ENCODE results near the gene GRIFIN. TPM values are rescaled to one million over a fixed set of nuclear protein-coding genes. Genes with fewer than 3 reads are reported as not detected.
A peak's percentile ranks its signal among the peaks of the same experiment; 100 is the strongest.

Gene GRIFIN
- polyA plus RNA-seq, 1 of the 3 experiments (the other 2 are of a cell fraction), result not detected

- no peak overlapping the region for H3K27ac ChIP-seq (ENCODE audit: low read depth in 2 of 2, low read length in 1 of 2)
- POLR2A ChIA-PET, result no interaction called here
- peak; percentile 32 for DNase-seq
- no peak overlapping the region for H3K4me2 ChIP-seq
- no peak overlapping the region for H2AFZ ChIP-seq (ENCODE audit: low read depth)
- no peak overlapping the region for H3K4me3 ChIP-seq (ENCODE audit: low read depth in 2 of 2, low read length in 1 of 2)
- CTCF ChIA-PET, result interaction anchor here (0.9 to 6.4 kb wide), 5 partner anchors 12 to 86 kb away, joined by 3 to 44 read pairs (median 4); no protein-coding TSS in a partner anchor
- H3K79me2 ChIP-seq (ENCODE audit: insufficient read depth), result peaks cover 13% of the 10 kb centered on the region; the same call in 1 of the 2 replicates
- no peaks in the 10 kb centered on the region for H4K20me1 ChIP-seq (ENCODE audit: insufficient read depth)
- no peaks in the 10 kb centered on the region for H3K4me1 ChIP-seq (ENCODE audit: control insufficient read depth in 1 of 2, insufficient read depth in 2 of 2, low read depth in 1 of 2, low read length in 1 of 2)
- TF ChIP-seq RAD21 (IDR thresholded peaks at IDR 0.05; ENCODE audit: low read length), result no peak
- TF ChIP-seq JUND (IDR thresholded peaks at IDR 0.05), result no peak
- TF ChIP-seq REST (IDR thresholded peaks at IDR 0.05; ENCODE audit: low read depth, low read length), result no peak
- no peak for TF ChIP-seq ELF1 (IDR thresholded peaks at IDR 0.05)
- TF ChIP-seq IRF3 (IDR thresholded peaks at IDR 0.05; ENCODE audit: low read depth, low read length), result no peak
- no peak for TF ChIP-seq FOXJ3 (CRISPR knock-in tag; IDR thresholded peaks at IDR 0.05)
- TF ChIP-seq GABPA (IDR thresholded peaks at IDR 0.05; ENCODE audit: low read depth), result no peak
- no peak for TF ChIP-seq TAF1 (IDR thresholded peaks at IDR 0.05; ENCODE audit: borderline replicate concordance, low read depth, low read length)
- TF ChIP-seq NRF1 (IDR thresholded peaks at IDR 0.05; ENCODE audit: low read depth, low read length), result no peak
- TF ChIP-seq, protein P1, sequence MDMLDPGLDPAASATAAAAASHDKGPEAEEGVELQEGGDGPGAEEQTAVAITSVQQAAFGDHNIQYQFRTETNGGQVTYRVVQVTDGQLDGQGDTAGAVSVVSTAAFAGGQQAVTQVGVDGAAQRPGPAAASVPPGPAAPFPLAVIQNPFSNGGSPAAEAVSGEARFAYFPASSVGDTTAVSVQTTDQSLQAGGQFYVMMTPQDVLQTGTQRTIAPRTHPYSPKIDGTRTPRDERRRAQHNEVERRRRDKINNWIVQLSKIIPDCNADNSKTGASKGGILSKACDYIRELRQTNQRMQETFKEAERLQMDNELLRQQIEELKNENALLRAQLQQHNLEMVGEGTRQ (IDR thresholded peaks at IDR 0.05; ENCODE audit: borderline replicate concordance, low read depth, low read length), result no peak
- TF ChIP-seq EP300 (IDR thresholded peaks at IDR 0.05; ENCODE audit: borderline replicate concordance in 1 of 2, low read depth in 1 of 2, low read length in 1 of 2), result no peak
- TF ChIP-seq CHD2 (IDR thresholded peaks at IDR 0.05; ENCODE audit: low read length, partially characterized antibody), result no peak
- no peak for TF ChIP-seq FOXM1 (IDR thresholded peaks at IDR 0.05; ENCODE audit: low read depth)
- no peak for TF ChIP-seq CTCF (IDR thresholded peaks at IDR 0.05)
- TF ChIP-seq RFX5 (IDR thresholded peaks at IDR 0.05; ENCODE audit: low read length), result no peak
- TF ChIP-seq SIN3A (IDR thresholded peaks at IDR 0.05; ENCODE audit: borderline replicate concordance, low read depth, low read length), result no peak
- no peak for TF ChIP-seq POLR2AphosphoS5 (IDR thresholded peaks at IDR 0.05; ENCODE audit: low read depth, low read length)
- TF ChIP-seq FOSL2 (IDR thresholded peaks at IDR 0.05; ENCODE audit: borderline replicate concordance, low read depth), result no peak
- no peaks in the 10 kb centered on the region for H3F3A ChIP-seq (replicated peaks; ENCODE audit: insufficient read depth)
- H3K27me3 ChIP-seq (ENCODE audit: insufficient read depth), result no peaks in the 10 kb centered on the region
- no peak overlapping the region for H3K9ac ChIP-seq
- WGBS (ENCODE audit: low lambda C conversion rate), result 99% methylated on average over 38 of the region's 42 CpGs
- H3K9me2 ChIP-seq, result no peaks in the 10 kb centered on the region
- peaks cover 10% of the 10 kb centered on the region; the same call in 1 of the 2 replicates for H3K9me3 ChIP-seq
- H3K36me3 ChIP-seq (replicated peaks in 1 of 2; ENCODE audit: control insufficient read depth in 1 of 2, insufficient read depth in 2 of 2, low read length in 1 of 2), result peaks cover 11 to 14% of the 10 kb centered on the region in 2 experiments
Observed at GRCh38 chr7:2433713-2434550, 42.3 kb downstream of the GRIFIN start.

Measured in SK-N-SH (cell line).